ENCODE data around the gene ISG15.
A peak's percentile ranks its signal among the peaks of the same experiment; 100 is the strongest.
"Not testable (repeated sequence)": the region's sequence is repeated elsewhere in the genome, so short reads cannot be mapped to it uniquely, and the experiment has no call there.

ISG15 gene

GRCh38 chr1:1055841-1056736 is 42.8 kb downstream of the ISG15 start:
- no peaks in the 10 kb centered on the region; the same call in 1 of the 2 replicates for H3K27me3 ChIP-seq (ENCODE audit: insufficient read depth, low read length)
- H3K4me2 ChIP-seq (ENCODE audit: low read length): no peak overlapping the region
- H3K9me3 ChIP-seq (ENCODE audit: low read length): no peaks in the 10 kb centered on the region
- H3K27ac ChIP-seq (ENCODE audit: low read depth, low read length, poor library complexity, severe bottlenecking): no peak overlapping the region
- H3K79me2 ChIP-seq (ENCODE audit: insufficient read depth, low read length): no peaks in the 10 kb centered on the region
- TF ChIP-seq EZH2 (IDR thresholded peaks at IDR 0.05; ENCODE audit: borderline replicate concordance, low read length) (no peak), CTCF (IDR thresholded peaks at IDR 0.05; ENCODE audit: low read length) (no peak)
- H4K20me1 ChIP-seq (ENCODE audit: insufficient read depth, low read length): no peaks in the 10 kb centered on the region
- no peak overlapping the region for H3K4me3 ChIP-seq (ENCODE audit: low read depth, low read length, poor library complexity, severe bottlenecking)
- no peaks in the 10 kb centered on the region for H3F3A ChIP-seq (ENCODE audit: insufficient read depth, low read length)
- H2AFZ ChIP-seq (ENCODE audit: low read length): no peak overlapping the region
- H3K4me1 ChIP-seq (ENCODE audit: insufficient read depth, low read length, severe bottlenecking): peaks cover 4% of the 10 kb centered on the region
- H3K36me3 ChIP-seq (ENCODE audit: insufficient read depth, low read length): no peaks in the 10 kb centered on the region
- no peak overlapping the region for H3K9ac ChIP-seq (ENCODE audit: low read length)
- no peaks in the 10 kb centered on the region for H3K9me2 ChIP-seq (ENCODE audit: low read depth, low read length)

DNA sequence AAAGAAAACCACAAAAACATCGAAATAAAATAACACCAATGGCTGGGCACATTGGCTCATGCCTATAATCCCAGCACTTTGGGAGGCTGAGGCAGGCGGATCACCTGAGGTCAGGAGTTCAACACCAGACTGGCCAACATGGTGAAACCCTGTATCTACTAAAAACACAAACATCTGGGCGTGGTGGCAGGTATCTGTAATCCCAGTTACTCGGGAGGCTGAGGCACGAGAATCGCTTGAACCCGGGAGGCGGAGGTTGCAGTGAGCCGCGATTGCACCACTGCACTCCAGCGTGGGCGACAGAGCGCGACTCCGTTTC is 44.4 kb downstream of the ISG15 start:
- not testable (repeated sequence) for H3K4me1 ChIP-seq (ENCODE audit: insufficient read depth, low read length, severe bottlenecking); H3K4me3 ChIP-seq (ENCODE audit: low read depth, low read length, poor library complexity, severe bottlenecking); H3K27ac ChIP-seq (ENCODE audit: low read depth, low read length, poor library complexity, severe bottlenecking)

GRCh38 chr1:1058088-1058905 is 45.0 kb downstream of the ISG15 start:
- H3K4me1 ChIP-seq (ENCODE audit: insufficient read depth, low read length, severe bottlenecking): peaks cover 4% of the 10 kb centered on the region
- H2AFZ ChIP-seq (ENCODE audit: low read length): no peak overlapping the region
- no peaks in the 10 kb centered on the region for H4K20me1 ChIP-seq (ENCODE audit: insufficient read depth, low read length)
- peak overlapping the region; percentile 80; the same call in 1 of the 2 replicates for H3K4me2 ChIP-seq (ENCODE audit: low read length)
- no peaks in the 10 kb centered on the region for H3K36me3 ChIP-seq (ENCODE audit: insufficient read depth, low read length)
- H3K9ac ChIP-seq (ENCODE audit: low read length): no peak overlapping the region
- H3K9me2 ChIP-seq (ENCODE audit: low read depth, low read length): no peaks in the 10 kb centered on the region
- H3K4me3 ChIP-seq (ENCODE audit: low read depth, low read length, poor library complexity, severe bottlenecking): peak overlapping the region; percentile 63
- H3K27ac ChIP-seq (ENCODE audit: low read depth, low read length, poor library complexity, severe bottlenecking): no peak overlapping the region
- H3F3A ChIP-seq (ENCODE audit: insufficient read depth, low read length): no peaks in the 10 kb centered on the region
- H3K27me3 ChIP-seq (ENCODE audit: insufficient read depth, low read length): no peaks in the 10 kb centered on the region
- TF ChIP-seq CTCF (IDR thresholded peaks at IDR 0.05; ENCODE audit: low read length) (no peak), EZH2 (IDR thresholded peaks at IDR 0.05; ENCODE audit: borderline replicate concordance, low read length) (no peak)
- no peaks in the 10 kb centered on the region for H3K79me2 ChIP-seq (ENCODE audit: insufficient read depth, low read length)
- no peaks in the 10 kb centered on the region for H3K9me3 ChIP-seq (ENCODE audit: low read length)

More for the DNA sequence above, 44.4 kb downstream of the ISG15 start:
- H3F3A ChIP-seq (ENCODE audit: insufficient read depth, low read length); H4K20me1 ChIP-seq (ENCODE audit: insufficient read depth, low read length); H3K36me3 ChIP-seq (ENCODE audit: insufficient read depth, low read length); H3K9ac ChIP-seq (ENCODE audit: low read length); H3K4me2 ChIP-seq (ENCODE audit: low read length); H3K79me2 ChIP-seq (ENCODE audit: insufficient read depth, low read length); H3K9me3 ChIP-seq (ENCODE audit: low read length); H3K27me3 ChIP-seq (ENCODE audit: insufficient read depth, low read length); H2AFZ ChIP-seq (ENCODE audit: low read length); H3K9me2 ChIP-seq (ENCODE audit: low read depth, low read length): not testable (repeated sequence)
